Tibial nerve (tissue), 4 donors: ENCODE data around the gene TSSK2. TPM values are rescaled to one million over a fixed set of nuclear protein-coding genes. Genes with fewer than 3 reads are reported as not detected.

ENCODE experiments used
- DNase-seq, 2 donors: peaks; one replicate each; pipeline ENCODE4 v3.0.0-alpha.2; 2019; ENCODE audit warnings: low spot score in 2 of 2
- H3K27ac ChIP-seq, 4 donors: fragments of 200-600 bp; sonication (generic) in 3 of 4; one replicate each; pipeline ENCODE4 v1.5.1; 2017 to 2019; ENCODE audit warnings: mild to moderate bottlenecking in 1 of 4
- H3K27me3 ChIP-seq, 2 donors: fragments of 200-600 bp; sonication (generic) in 1 of 2; one replicate each; pipeline versions ENCODE4 v1.5.1 to v1.6.0; 2017 to 2019
- H3K36me3 ChIP-seq, 3 donors: fragments of 200-600 bp; sonication (generic); one replicate each; pipeline ENCODE4 v1.5.1; 2018 to 2019
- H3K4me1 ChIP-seq, 4 donors: fragments of 200-600 bp; sonication (generic) in 3 of 4; one replicate each; pipeline ENCODE4 v1.5.1; 2017 to 2019
- H3K4me3 ChIP-seq, 4 donors: fragments of 200-600 bp; sonication (generic) in 3 of 4; one replicate each; pipeline ENCODE4 v1.5.1; 2017 to 2019; ENCODE audit warnings: mild to moderate bottlenecking in 1 of 4, moderate library complexity in 1 of 4
- H3K9me3 ChIP-seq, 4 donors: fragments of 200-600 bp; sonication (generic) in 3 of 4; one replicate each; pipeline ENCODE4 v1.5.1; 2017 to 2019
- EP300 ChIP-seq, 2 donors: sonication (generic); formaldehyde crosslinking; IDR thresholded peaks; one replicate each; pipeline ENCODE4 v1.6.1; 2017; ENCODE audit warnings: antibody characterized with exemption in 2 of 2, mild to moderate bottlenecking in 1 of 2
- POLR2A ChIP-seq, 2 donors: fragments of 450-650 bp; IDR thresholded peaks; one replicate each; pipeline ENCODE4 v1.6.1; 2017; ENCODE audit warnings: antibody characterized with exemption in 2 of 2, mild to moderate bottlenecking in 2 of 2, moderate library complexity in 2 of 2
- WGBS, 2 donors: methylation state at CpG; one replicate each; pipeline ENCODE4 v1.1.5; 2018; 5-methylcytosine and 5-hydroxymethylcytosine counted together
- total RNA-seq, 4 donors: library from RNA; depleted of rRNA; stranded (reverse); fragments of >200 nt; gene quantifications; one replicate each; pipeline ENCODE4 v1.1.0, GENCODE V29; 2016
- TF ChIP-seq, protein P1 (sequence below), 5 experiments: fragments of 200-600 bp in 3 of 5; fragments of 450-650 bp in 2 of 5; sonication (generic) in 3 of 5; IDR thresholded peaks; one replicate each; pipeline ENCODE4 v1.5.1; 2016 to 2019; ENCODE audit warnings: antibody characterized with exemption in 5 of 5, mild to moderate bottlenecking in 3 of 5, moderate library complexity in 2 of 5

The TSSK2 gene
- total RNA-seq, 4 donors from 2014 or later = 0.30 TPM; not detected in 3

DNA sequence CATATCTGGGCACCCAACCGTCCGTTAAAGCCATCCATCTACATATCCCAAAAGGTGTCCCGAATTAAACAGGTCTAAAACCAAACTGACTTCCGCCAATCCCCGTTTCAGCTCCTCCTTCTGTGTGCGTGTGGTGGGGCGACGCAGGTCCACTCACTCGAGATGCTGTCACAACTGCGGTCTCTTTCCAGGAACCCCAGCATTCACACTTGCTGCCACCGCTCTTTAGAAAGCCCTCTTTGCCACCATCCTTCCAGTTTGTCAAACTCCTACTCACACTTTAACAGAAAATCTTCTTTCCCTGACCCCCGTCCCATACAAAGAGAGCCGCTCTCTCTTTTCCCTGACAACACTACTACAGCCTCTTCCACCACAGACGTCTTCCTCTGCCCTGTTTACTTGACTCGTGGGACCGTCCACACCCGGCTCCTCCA, 12.9 kb downstream of the TSSK2 start:
- no peak for DNase-seq
- H3K9me3 ChIP-seq = no peaks in the 10 kb centered on the region
- peak overlapping the region; percentile 37 to 92 (median 84) for H3K27ac ChIP-seq
- H3K36me3 ChIP-seq = peaks cover 4 to 38% (median 17%) of the 10 kb centered on the region in 3 donors
- H3K4me1 ChIP-seq = peaks cover 0 to 14% (median 9%) of the 10 kb centered on the region in 4 donors
- TF ChIP-seq POLR2A (IDR thresholded peaks at IDR 0.05) = no peak
- TF ChIP-seq, protein P1, sequence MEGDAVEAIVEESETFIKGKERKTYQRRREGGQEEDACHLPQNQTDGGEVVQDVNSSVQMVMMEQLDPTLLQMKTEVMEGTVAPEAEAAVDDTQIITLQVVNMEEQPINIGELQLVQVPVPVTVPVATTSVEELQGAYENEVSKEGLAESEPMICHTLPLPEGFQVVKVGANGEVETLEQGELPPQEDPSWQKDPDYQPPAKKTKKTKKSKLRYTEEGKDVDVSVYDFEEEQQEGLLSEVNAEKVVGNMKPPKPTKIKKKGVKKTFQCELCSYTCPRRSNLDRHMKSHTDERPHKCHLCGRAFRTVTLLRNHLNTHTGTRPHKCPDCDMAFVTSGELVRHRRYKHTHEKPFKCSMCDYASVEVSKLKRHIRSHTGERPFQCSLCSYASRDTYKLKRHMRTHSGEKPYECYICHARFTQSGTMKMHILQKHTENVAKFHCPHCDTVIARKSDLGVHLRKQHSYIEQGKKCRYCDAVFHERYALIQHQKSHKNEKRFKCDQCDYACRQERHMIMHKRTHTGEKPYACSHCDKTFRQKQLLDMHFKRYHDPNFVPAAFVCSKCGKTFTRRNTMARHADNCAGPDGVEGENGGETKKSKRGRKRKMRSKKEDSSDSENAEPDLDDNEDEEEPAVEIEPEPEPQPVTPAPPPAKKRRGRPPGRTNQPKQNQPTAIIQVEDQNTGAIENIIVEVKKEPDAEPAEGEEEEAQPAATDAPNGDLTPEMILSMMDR (IDR thresholded peaks at IDR 0.05) = no peak
- H3K4me3 ChIP-seq = peak overlapping the region; percentile 45 to 71 (median 66)
- 2 to 3% methylated on average over 17 of the region's 17 CpGs for WGBS, 2 donors
- H3K27me3 ChIP-seq = peaks cover 0 to 13% of the 10 kb centered on the region in 2 donors

DNA sequence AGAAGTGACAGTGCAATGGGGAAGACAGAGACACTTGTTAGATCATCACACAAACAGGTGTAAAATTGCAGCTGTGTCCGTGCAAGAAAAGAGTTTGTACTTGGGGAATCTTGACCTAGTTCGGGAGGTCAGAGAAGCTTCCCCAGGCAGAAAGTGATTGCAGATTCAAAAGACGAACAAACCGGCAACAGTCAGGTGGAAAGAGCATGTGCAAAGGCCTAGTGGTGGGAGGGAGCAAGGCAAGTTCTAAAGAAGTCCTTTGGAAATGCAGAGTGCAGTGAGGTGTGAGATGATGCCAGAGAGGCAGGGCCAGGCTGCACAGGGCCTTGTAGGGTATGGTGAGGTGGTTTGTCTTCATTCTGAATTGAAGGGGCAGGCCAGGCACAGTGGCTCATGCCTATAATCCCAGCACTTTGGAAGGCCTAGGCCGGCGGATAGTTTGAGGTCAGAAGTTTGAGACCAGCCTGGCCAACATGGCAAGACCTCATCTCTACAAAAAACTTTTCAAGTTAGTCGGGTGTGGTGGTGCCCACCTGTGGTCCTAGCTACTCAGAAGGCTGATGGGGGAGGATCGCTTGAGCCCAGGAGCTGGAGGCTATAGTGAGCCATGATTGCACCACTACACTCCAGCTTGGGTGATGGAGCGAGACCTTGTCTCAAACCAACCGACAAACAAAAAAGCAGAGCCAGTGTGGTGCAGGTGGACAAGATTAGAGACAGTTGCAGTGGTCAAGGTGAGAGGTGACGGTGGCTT, 15.3 kb downstream of the TSSK2 start:
- Histone ChIP-seq H3K36me3 (peaks cover 0 to 14% (median 0%) of the 10 kb centered on the region in 3 donors), H3K27me3 (peaks cover 0 to 30% of the 10 kb centered on the region in 2 donors), H3K4me1 (peaks cover 0 to 29% (median 12%) of the 10 kb centered on the region in 4 donors), H3K27ac (no peak overlapping the region), H3K9me3 (peaks cover 0 to under 1% (median 0%) of the 10 kb centered on the region in 4 donors), H3K4me3 (no peak overlapping the region)
- DNase-seq = no peak
- TF ChIP-seq EP300 (IDR thresholded peaks at IDR 0.05) (no peak), POLR2A (IDR thresholded peaks at IDR 0.05) (no peak)
- TF ChIP-seq, protein P1 (IDR thresholded peaks at IDR 0.05) = no peak
- WGBS, 2 donors = 80% methylated on average over 11 of the region's 11 CpGs

GRCh38 chr22:19147195-19147780, 16.2 kb downstream of the TSSK2 start:
- no peak for DNase-seq
- peaks cover 0 to 29% (median 12%) of the 10 kb centered on the region in 4 donors for H3K4me1 ChIP-seq
- peaks cover 0 to 5% (median 0%) of the 10 kb centered on the region in 3 donors for H3K36me3 ChIP-seq
- H3K4me3 ChIP-seq = no peak overlapping the region
- no peak overlapping the region for H3K27ac ChIP-seq
- peaks cover 0 to 39% of the 10 kb centered on the region in 2 donors for H3K27me3 ChIP-seq
- WGBS, 2 donors = 26 to 29% methylated on average over 9 of the region's 9 CpGs
- peaks cover 0 to 5% (median 0%) of the 10 kb centered on the region in 4 donors for H3K9me3 ChIP-seq
- TF ChIP-seq, protein P1 (IDR thresholded peaks at IDR 0.05) = no peak
- TF ChIP-seq POLR2A (IDR thresholded peaks at IDR 0.05) (no peak), EP300 (IDR thresholded peaks at IDR 0.05) (no peak)

GRCh38 chr22:19148417-19149046, 17.4 kb downstream of the TSSK2 start:
- Histone ChIP-seq H3K9me3 (peaks cover 0 to 5% (median 0%) of the 10 kb centered on the region in 4 donors), H3K27me3 (peaks cover 0 to 49% of the 10 kb centered on the region in 2 donors), H3K36me3 (no peaks in the 10 kb centered on the region), H3K4me3 (no peak overlapping the region), H3K4me1 (peaks cover 0 to 23% (median 8%) of the 10 kb centered on the region in 4 donors), H3K27ac (no peak overlapping the region)
- TF ChIP-seq POLR2A (IDR thresholded peaks at IDR 0.05) = no peak
- TF ChIP-seq EP300 (IDR thresholded peaks at IDR 0.05) = no peak
- TF ChIP-seq, protein P1 (IDR thresholded peaks at IDR 0.05) = no peak
- no peak for DNase-seq
- 37 to 44% methylated on average over 22 to 31 of the region's 33 CpGs for WGBS, 2 donors
